ENCODE measurements around the gene TDRD9.

Gene TDRD9

DNA sequence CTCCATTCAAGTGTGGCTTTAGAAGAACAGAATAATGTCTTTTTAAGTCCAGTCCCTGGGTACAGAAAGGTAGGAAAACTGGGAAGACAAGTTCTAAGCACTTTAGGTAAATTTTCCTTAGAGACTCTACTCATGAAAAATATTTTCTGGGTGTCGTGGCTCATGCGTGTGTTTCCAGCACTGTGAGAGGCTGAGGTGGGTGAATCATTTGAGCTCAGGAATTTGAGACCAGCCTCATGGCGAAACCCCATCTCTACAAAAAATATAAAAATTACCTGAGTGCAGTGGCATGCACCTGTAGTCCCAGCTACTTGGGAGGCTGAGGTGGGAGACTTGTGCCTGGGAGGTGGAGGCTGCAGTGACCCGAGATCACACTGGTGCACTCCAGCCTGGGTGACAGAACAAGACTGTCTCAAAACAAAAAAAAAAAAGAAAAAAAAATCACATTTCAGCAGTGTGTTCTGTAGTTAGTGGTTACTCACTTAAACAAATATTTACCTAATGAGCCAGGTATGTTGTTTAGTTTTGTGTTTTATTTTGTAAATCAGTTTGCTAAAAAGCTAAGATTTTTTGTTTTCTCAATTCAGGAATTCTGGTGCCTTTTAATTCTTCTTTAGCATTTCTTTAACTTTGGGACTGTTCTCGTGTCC lies 66.4 kb downstream of the TDRD9 start:
- DNase-seq, result no peak

DNA sequence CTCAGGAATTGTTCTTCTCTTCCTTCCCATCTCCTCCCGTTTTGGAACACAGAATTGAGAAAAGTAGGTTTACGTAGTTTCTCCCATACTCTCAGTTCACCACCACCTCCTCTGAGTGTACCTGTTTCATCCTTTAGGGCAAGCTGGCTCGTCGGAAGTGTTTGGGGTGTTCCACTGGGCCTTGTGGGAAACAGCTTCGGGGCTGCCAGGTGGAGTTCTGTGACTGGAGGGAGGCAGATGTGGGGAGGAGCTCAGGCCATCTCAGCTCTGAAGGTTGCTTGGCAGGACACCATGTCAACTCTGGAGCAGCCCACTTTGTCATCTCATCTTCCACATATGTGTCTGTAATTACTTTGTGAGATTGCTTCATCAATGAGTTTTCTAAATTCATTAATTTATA lies 67.6 kb downstream of the TDRD9 start:
- DNase-seq, result no peak

DNA sequence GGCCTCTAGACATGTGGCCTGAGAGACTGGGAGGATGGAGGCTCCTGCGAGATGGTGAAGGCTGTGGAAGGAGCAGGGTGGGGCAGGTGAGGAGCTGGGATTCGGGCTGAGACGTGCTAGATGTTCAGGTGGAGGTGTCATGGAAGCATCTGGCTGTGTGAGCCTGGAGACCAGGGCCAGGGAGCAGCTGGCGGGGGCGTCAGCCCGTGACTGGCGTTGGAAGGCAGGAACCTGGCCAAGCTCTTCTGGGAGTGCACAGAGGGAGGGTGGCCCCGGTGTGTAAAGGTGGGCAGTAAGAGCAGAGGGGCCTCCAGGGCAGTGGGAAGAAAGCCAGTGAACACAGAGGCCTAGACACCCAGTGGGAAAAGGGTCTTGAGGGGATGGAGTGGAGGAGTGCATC lies 69.1 kb downstream of the TDRD9 start:
- DNase-seq, result no peak

DNA sequence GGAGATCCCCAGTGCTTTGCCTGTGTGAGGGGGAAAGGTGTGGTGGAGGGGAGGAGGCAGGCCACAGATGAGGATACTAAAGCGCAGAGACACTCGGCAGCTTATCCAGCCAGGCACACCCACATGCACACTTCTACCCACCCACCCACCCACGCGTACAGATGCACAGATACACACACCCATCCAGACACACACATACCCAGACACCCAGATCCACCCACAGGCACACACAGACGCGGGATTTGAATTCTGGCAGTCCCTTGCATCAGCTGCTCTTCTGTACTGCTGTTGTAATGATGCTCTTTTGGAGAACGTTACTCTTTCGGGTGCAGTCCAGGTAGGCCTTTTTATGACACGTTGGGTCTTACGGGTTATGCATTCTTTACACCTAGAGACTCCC lies 69.8 kb downstream of the TDRD9 start:
- no peak for DNase-seq

DNA sequence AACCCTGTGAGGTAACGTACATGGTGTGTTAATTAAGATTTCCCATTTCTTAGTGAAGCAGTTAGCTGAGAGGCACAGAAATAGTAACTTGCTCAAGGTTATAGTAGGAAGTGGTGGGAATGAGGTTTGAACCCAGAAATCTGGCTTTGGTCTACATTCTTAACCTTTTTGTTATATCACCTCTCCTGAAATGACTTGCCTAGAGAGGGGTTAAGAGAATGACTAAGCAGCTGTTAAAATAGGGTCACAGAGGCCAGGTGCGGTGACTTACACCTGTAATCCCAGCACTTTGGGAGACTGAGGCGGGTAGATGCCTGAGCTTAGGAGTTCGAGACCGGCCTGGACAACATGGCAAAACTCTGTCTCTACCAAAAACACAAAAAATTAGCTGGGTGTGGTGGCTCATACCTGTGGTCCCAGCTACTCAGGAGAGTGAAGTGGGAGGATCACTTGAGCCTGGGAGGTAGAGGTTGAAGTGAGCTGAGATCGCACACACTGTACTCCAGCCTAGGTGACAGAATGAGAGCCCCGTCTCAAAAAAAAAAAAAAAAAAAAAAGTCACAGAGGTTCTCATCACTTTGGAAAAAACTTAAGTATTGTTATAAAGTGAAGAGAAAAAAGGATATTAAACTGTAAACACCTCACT lies 71.7 kb downstream of the TDRD9 start:
- no peak for DNase-seq

DNA sequence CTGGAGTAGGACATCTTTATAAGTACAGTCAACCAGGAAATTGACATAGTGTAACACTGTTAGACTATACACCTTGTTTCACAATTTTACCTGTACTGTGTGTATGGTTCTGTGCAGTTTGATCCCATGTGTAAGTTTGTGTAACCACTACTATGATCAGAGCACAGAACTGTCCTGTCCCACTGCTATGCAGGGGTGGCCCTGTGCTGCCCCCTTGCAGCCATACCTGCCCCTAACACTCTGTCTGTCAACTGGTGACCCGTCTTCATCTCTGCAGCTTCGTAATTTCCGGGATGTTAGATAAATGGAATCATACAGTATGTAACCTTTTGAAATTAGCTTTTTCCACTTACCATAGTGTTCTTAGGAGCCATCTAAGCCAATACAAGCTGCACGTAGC lies 72.7 kb downstream of the TDRD9 start:
- DNase-seq, result no peak

DNA sequence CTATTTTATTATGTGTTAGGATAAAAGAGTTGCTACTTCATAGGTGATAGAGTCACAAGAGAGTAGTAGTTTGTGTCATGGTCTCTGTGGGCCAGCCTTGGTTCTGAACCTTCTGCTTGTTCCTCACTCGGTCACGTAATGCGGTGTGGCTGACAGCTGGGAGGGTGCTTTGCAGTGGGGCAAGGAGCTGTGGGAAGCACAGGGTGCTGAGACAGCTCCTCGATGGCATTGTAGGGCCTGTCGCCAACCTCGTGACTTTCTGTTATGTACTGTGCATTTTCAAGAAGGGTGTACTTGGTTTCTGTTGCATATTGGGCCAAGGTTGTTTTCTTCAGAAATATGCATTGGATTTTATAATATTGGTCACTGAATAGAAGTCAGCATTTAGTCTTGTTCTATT lies 75.4 kb downstream of the TDRD9 start:
- no peak for DNase-seq

DNA sequence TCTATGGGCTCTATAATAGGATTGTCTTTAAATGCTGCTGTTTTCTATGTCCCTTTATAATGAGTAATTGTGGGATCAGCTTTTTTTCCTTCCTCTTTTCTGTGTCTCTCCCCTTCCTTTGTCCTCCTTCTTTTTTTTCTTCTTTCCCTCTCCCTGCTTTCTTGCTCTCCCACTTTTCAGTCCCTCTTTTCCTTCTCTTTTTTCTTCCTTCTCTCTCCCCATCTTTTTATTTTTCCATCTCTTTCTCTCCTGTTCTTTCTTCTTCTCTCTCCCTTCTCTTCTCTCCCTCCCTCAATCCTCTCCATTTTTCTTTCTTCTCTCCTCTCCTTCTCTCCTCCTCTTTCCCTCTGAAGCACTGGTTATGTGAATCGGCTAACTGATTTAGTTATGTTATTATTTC lies 76.6 kb downstream of the TDRD9 start:
- DNase-seq, result no peak

DNA sequence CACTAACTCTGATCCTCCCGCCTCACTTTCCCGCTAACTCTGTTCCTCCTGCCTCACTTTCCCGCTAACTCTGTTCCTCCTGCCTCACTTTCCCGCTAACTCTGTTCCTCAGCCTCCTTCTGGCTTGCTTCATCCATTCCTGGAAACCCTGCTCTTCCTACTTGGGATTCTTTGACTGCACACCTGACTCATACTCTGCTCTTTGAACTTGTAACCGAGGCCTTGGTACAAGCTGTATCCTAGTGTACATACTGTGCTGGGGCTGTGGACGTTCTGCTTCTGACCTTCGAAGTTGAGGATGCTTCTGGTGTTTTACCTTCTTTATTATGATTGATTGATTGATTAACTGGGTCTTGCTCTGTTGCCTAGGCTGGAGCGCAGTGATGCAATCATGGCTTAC lies 77.2 kb downstream of the TDRD9 start:
- DNase-seq, result no peak

DNA sequence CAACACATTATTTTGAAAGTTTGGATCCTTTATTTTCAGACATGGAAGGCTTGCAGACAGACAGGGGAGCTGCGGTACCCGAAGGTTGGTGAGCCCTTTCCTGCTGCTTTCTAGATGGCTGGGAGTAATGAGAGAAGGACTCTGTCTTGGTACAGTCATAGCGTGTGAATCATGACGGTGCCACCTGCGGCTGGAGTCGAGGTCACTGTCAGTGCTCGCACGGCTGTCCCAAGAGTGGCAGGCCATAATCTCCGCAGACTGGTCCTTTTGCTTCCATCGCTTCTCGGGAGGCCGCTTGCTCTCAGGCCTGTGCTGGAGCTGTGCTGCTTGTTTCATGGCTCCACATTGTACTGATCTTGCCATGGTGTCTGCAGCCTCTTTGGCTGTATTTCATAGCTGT lies 78.9 kb downstream of the TDRD9 start:
- DNase-seq, result no peak

DNA sequence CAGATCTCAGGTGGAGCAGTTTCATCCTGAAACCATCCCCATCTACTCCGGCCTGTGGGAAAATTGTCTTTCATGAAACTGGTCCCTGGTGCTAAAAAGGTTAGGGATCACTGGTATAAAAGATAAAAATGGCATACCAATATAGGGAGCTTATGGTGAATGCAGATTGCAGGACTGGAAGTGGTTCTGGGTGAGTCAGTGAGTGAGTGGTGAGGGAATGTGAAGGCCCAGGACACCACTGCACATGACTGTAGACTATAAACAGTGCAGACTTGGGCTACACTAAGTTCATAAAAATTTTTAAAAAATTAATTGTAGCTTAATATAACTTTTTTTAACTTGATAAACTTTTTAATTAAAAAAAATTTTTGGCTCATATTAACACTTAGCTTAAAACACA lies 81.0 kb downstream of the TDRD9 start:
- DNase-seq, result no peak

DNA sequence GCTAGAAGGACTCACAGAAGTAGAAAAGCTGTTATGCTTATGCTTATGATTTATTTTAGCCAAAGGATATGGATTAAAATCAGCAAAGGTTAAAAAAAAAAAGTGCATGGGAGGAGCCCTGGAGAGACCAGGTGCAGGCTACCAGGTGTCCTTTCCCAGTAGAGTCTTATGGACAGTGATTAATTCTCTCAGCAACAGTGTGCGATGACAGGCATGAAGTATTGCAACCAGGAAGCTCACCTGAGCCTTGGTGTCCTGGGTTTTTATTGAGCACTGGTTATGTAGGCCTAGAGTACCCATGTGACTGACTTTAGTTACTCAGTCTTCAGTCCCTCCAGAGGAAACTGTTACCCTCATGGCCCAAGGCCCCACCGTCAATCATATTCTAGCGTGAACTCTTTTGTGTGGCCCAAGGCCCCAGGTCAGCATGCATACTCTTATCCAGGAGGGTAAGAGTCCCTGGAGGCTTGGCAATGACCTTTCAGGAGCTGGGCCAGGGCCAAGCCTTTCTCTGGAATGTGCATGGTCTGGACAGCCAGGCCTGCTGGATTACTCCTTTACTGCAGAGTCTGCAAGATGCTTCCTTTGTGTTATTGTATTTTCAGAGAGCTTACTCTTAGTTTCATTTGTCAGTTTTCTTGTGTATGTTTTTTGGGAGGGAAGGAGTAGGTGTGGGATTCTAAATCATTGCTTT lies 83.7 kb downstream of the TDRD9 start:
- no peak for DNase-seq

DNA sequence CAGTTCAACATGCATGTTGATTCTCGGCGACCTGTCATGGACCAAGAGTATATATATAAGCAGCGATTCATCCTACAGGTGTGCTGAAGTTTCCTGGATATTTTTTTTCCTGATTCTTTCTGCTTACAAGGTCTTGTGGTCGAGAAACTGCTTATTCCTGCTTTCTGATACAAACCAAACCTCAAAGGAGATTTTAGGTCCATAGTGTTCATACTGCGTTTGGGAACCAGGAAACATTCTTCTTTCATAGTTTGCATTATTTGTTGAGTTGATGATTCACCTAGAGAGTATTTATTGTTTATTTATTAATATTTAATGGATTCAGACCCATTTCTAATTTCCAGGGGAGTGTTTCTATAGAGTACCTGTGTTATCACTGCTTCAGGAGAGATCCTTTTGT lies 86.5 kb downstream of the TDRD9 start:
- DNase-seq, result no peak

DNA sequence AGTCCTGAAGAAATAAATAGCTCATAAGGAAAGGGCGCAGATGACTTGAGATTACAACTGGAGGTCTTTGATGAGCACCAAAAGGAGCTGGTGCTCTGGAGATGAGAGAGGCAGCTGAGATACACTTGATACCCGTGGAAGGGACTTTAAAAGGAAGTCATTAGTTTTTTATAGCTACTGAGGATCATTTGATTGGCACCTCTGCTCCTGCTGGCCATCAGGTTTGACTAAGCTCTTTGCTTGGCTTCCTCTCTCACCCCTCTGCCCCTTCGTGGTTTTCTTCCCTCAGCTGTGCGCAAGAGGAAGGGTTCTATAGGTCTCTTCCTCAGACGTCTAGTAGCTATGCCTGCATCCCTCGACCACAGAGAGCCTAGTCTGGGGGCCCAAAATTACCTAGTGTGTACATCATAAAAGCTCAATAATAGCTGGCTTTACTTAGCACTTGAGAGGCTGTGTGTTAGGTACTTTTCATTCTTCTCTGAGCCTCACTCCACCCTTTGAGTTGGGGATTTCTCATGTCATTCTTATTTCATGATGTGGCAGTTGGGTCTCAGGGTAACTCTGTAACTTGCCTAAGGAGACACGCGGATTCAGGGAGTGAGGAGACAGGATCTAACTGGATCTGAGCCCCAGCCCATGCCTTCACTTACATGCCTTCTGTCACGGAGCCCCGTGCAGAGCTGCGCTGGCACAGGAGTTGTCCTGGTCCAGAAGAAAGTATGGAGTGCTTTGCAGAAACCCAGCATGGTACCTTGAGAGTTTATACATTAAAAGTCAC lies 88.8 kb downstream of the TDRD9 start:
- no peak for DNase-seq

DNA sequence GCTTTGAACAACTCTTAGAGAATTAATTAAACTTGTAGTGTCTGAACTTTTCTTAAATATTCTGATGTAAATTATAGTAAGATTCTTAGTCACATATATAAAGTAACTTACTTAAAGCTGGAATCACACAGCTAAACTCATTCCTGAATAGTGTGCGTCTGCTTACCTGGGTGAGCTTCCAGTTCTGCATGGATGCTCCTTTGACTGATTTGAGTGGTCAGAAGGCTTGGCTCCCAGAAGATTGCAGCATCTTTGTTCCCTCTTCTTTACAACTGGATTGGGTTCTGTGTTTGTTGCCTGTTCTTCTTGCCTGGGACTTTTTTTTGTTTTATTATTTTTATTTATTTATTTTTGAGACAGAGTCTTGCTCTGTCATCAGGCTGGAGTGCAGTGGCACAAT lies 90.8 kb downstream of the TDRD9 start:
- DNase-seq, result no peak

DNA sequence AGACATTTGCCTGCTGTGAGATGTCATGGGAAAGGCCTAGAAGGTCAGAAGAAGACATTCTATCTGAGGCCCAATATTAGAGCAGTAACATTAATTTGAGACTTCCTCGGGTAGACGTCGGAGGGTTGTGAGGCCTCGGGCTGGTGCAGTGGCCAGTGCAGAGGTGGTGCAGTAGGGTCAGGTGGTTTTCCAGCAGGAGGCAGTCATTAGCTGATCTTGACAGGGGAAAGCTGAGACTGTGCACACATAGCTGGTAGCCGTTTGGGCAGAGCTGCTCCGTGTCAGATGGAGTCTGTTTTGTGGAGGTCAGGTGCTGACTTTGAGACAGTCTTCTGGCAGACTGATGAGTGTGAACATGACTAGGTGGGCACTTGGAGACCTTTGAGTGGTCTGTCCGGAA lies 91.5 kb downstream of the TDRD9 start:
- no peak for DNase-seq

DNA sequence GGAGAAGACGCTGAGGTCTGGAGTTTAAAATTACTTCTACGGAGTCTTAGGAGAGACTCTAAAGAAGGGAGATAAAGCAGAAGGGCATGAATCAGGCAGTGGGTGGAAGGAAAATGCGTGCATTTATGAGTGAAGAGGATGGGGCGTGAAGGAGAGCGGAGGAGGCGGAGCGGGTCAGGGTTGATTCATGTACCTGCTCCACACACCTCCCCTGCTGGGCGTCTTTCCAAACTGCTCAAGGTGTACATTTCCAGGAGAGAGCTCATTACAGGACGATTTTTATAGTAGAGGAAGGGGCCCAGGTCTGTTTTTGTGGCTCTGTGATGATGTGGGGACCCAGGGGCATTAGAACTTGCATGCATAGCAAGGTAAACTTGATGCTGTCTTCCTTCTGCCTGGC lies 92.2 kb downstream of the TDRD9 start:
- no peak for DNase-seq

DNA sequence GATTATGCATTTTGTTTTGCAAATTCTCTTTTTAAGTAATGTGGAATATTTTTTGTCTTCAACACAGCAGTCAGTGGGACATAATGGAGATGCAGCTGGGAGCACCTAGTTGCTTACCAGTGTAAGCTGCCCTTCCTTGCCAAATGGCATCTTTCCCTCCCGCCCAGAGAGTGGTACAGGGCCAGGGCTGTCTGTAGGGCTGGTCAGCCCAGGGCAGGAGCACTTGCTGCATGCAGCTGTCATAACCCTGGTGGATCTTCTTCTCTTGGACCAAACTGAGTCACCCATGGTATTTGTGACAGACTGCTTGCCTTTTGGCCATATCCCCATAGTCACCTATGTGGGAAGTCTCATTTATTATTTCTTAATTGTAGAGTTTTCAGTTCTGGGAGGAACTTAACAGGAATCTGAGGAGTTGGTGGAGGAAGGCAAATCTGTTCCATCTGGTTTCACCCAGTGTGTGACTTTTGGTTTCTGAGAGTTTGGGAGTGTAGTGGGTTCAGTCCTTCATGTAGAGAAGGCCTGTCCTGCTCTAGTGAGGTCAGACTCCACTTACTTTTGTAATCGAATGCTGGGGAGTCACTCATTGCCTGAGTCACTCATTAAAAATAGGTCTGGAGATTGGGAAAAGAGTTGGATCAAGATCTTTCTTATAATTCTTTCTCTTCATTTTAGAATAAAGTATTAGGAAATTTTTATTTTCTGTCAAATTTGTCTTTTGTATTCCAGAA lies 95.2 kb downstream of the TDRD9 start:
- DNase-seq, result no peak

DNA sequence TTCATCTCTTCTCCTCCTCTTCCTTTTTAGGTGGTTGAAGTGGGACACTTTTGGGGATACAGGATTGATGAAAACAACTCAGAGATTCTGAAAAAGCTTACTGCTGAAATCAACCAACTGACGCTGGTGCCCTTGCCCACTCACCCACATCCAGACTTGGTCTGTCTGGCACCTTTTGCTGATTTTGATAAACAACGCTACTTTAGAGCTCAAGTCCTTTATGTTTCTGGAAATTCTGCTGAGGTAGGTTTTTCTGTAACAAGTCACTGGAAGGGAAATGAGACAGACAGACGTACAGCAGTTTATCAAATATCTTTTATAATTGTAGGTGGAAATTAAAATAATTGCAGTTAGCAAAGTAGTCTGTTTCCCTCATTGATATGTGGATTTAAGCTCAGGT lies 97.3 kb downstream of the TDRD9 start:
- no peak for DNase-seq

DNA sequence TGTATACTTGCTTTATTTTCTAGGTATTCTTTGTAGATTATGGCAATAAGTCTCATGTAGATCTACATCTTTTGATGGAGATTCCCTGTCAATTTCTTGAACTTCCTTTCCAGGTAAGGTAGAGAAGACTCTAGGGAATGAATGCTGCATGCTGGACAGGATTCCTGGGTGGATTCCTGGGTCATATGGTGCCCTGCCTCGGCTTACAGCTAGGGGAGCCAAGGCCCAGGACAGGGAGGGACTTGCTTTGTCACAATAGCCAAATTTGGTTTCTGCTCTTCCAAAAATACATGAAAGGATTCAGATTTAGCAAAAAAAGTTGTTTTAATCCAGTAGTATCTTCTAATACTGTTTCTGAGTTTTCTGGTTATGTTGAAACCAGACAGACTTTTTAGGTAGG lies 97.8 kb downstream of the TDRD9 start:
- no peak for DNase-seq

DNA sequence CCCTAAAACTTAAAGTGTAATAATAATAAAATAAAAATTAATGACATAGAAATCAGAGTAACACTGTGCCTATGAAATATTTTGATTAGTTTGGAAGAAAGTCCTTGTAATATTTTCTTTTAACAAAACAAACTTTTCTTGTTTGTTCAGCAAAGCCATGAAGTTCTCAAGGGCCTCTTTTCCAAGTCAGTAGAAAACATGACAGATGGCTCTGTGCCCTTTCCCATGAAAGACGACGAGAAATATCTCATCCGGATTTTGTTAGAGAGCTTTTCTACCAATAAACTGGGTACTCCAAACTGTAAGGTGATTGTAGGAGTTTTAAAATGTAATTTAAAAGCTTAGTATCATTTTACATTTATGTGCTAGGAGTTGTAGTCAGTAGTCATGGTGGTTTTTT lies 102.7 kb downstream of the TDRD9 start:
- DNase-seq, result no peak

DNA sequence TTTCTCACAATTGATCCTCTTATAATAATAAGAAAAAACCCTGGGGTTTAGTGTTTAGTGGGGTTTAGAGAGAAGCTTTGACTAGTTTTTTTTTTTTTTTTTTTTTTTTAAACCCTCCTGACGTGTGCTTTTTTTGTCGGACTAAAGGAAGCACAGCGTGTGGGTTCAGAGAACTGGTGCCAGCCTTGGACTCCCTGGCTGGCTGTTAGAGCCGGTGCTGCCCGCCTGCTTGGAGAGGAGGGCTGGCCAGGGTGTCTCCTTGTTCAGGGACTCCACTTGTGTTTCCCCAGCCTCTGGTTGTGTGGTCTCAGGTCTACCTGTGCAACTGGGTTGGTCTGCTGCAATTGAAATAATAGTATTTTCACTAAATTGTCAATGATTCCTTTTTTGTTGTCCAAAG lies 103.1 kb downstream of the TDRD9 start:
- DNase-seq, result no peak
